Vagina (tissue), 2 donors: Measurements from ENCODE around the gene CALN1.

Experiments used
- CTCF ChIP-seq, 3 experiments: fragments of 450-650 bp in 2 of 3; fragments of 200-600 bp in 1 of 3; sonication (generic) in 1 of 3; IDR thresholded peaks; one replicate each; pipeline ENCODE4 v1.5.1; 2017 to 2019; ENCODE audit warnings: antibody characterized with exemption in 3 of 3, mild to moderate bottlenecking in 2 of 3, moderate library complexity in 2 of 3
- POLR2A ChIP-seq, 2 donors: fragments of 450-650 bp; IDR thresholded peaks; one replicate each; pipeline ENCODE4 v1.6.1; 2017; ENCODE audit warnings: antibody characterized with exemption in 2 of 2, mild to moderate bottlenecking in 2 of 2, moderate library complexity in 2 of 2
- POLR2AphosphoS5 ChIP-seq, 2 donors: sonication (generic); formaldehyde crosslinking; IDR thresholded peaks; one replicate each; pipeline ENCODE4 v1.9.0; 2017; ENCODE audit warnings: antibody characterized with exemption in 2 of 2, mild to moderate bottlenecking in 2 of 2, low read depth in 1 of 2; ENCODE audit not compliant: insufficient read depth in 1 of 2

GRCh38 chr7:72170475-72170874 is 241.7 kb downstream of the CALN1 start:
- no peak for TF ChIP-seq CTCF (IDR thresholded peaks at IDR 0.05)
- TF ChIP-seq POLR2A (IDR thresholded peaks at IDR 0.05): no peak
- no peak for TF ChIP-seq POLR2AphosphoS5 (IDR thresholded peaks at IDR 0.05; ENCODE audit: insufficient read depth in 1 of 2, low read depth in 1 of 2)
